GM11168 (cell line): ENCODE data around the gene DHPS.
"Not testable (repeated sequence)": the region's sequence is repeated elsewhere in the genome, so short reads cannot be mapped to it uniquely, and the experiment has no call there.

Source experiments
- in situ Hi-C: fragments of 300-500 bp; cut with MboI; formaldehyde crosslinking; loops from one replicate; pipeline ENCODE4 v1.12.0; 2022; ENCODE audit warnings: low sequenced_read_pairs; ENCODE audit not compliant: unreplicated experiment

The DHPS gene

GRCh38 chr19:12649941-12650340 is 31.7 kb downstream of the DHPS start:
- in situ Hi-C loops = no loop called here

GRCh38 chr19:12648088-12648487 is 33.6 kb downstream of the DHPS start:
- in situ Hi-C loops = no loop called here

GRCh38 chr19:12647490-12648071 is 34.1 kb downstream of the DHPS start:
- in situ Hi-C loops = no loop called here

DNA sequence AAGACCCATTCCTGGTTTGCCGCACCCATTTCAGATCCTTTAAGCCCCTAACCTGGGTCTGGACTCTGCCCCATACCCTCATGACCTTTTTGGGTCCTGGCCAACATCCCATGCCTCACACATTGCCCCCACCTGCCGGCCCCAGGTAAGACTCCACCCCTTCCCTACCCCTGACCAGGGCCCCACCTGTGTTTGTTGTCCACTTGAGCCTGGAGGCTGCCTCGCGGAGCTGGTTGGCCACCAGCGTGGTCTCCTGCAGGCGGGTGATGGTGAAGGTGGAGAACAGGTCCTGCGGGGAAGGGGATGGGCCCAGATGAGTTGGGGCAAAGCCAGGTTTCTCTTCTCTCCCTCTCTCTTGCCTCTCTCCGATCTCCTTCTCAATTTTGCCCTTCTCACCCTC is 34.6 kb downstream of the DHPS start:
- in situ Hi-C loops = no loop called here

DNA sequence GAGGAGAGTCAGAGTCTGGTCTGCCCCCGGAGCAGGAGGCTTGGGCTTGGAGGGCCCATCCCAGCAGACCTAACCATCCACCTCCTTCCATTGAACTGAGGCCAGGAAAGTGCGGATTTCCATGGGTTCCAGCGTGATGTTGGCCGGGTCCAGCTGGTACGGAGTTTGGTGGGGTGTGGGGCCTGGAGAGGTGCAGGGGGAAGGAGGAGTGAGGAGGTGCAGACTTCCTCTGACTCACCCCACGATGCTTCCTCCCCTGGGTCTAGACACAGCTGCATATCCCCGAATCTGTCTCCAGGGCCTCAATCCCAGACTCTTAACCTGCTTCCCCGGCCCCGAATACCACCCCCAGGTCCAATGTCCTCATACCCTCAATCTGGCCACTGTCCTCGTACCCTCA is 35.1 kb downstream of the DHPS start:
- in situ Hi-C loops = no loop called here

DNA sequence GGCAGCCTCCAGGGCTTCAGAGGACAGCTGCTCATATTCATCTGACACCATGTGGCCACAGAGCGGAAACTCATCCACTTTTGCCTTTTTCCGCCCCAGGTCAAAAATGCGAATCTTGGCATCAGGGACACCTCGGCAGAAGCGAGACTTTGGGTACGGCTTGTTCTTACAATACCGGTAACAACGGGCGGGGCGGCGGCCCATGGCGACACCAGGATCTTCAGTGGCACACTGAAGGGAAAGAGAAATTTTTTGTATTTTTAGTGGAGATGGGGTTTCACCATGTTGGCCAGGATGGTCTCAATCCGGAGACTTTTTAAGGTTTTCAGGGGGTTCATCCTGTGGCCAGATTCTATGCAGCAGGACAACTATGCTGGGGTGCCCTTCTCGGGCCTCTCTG is 38.0 kb downstream of the DHPS start:
- in situ Hi-C loops = not testable (repeated sequence)

GRCh38 chr19:12642506-12642905 is 39.2 kb downstream of the DHPS start:
- in situ Hi-C loops = no loop called here

GRCh38 chr19:12641456-12641855 is 40.2 kb downstream of the DHPS start:
- in situ Hi-C loops = no loop called here

DNA sequence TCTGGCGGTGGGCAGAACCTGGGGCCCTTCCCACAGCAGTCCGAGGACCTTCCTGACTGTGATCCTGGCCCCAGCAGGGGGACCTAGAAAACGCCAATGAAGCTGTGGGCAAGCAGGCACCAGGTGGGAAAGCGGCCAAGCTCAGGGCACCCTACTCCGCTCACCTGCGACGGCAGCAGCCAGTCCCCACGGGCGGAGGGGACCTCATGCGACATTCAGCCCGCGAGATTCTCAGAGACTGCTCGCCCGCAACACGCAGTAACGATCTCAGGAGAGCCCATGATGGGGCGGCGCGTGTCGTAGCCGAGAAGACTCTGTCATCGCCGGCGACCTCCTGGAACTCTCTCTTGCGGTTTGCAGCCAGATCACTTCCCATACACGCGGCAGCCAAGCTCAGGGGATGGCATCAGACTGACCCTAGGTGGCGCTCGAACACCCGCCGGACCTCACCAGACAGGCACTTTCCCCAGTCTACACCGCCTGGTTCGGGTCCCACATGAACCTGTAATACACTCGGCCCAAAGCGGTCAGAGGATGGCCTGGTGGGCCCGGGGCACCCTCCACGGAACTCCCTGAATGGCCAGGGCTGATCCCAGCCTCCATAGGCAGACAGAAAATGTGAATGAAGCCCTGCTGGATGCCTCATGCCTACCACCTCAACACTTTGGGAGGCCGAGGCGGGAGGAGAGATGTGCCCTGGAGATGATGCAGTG is 41.6 kb downstream of the DHPS start:
- in situ Hi-C loops = no loop called here

DNA sequence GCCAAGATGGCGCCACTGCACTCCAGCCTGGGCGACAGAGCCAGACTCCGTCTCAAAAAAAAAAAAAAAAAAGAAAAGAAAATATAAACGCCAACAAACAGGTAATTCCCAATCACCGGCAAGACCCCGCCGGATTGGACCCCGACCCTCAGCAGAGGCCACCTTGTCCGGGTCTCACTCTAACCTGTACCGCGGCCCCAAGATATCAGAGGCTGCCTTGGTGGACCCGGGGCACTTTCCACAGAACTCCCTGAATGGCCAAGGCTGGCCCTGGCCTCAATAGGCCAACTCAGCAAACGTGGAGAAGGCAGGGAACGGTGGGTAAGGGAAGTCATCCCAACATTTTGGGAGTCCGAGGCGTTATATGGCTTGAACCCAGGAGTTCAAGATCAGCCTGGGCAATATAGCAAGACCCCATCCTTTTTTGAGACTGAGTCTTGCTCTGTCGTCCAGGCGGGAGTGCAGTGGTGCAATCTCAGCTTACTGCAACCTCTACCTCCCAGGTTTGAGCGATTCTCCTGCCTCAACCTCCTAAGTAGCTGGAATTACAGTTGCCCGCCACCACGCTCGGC is 43.0 kb downstream of the DHPS start:
- in situ Hi-C loops = no loop called here

DNA sequence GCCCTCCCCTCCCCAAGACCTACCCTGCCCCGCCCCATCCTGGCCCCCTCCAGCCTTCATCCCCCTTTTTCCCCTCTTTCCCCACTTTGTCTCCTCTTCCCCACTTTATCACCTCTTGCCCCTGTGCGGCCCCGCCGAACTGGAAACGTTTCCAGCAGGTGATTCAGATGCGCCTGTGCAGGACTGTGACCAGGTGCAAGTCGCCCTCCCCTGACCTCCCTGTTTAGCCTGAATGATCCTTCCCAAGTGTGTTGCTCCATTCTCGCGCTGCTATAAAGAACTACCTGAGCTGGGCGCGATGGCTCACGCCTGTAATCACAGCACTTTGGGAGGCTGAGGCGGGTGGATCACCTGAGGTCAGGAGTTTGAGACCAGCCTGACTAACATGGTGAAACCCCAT is 45.0 kb downstream of the DHPS start:
- in situ Hi-C loops = no loop called here

DNA sequence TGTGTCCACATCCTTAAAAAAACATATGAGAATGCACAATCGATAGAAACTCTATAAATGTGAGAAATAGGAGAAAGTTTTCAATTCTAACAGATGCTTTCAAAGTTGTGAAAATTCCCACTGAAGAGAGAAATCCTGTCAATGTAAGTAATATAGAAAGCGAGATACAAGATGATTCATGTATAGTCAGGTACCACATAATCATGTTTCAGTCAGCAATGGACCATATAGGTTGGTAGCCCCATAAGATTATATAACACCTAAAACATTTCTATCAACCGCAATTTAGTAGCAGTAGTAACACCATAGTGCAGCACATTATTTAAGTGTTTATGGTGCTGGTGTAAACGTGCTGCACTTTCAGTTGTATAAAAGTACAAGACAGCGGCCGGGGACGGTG is 52.5 kb downstream of the DHPS start:
- in situ Hi-C loops = no loop called here

DNA sequence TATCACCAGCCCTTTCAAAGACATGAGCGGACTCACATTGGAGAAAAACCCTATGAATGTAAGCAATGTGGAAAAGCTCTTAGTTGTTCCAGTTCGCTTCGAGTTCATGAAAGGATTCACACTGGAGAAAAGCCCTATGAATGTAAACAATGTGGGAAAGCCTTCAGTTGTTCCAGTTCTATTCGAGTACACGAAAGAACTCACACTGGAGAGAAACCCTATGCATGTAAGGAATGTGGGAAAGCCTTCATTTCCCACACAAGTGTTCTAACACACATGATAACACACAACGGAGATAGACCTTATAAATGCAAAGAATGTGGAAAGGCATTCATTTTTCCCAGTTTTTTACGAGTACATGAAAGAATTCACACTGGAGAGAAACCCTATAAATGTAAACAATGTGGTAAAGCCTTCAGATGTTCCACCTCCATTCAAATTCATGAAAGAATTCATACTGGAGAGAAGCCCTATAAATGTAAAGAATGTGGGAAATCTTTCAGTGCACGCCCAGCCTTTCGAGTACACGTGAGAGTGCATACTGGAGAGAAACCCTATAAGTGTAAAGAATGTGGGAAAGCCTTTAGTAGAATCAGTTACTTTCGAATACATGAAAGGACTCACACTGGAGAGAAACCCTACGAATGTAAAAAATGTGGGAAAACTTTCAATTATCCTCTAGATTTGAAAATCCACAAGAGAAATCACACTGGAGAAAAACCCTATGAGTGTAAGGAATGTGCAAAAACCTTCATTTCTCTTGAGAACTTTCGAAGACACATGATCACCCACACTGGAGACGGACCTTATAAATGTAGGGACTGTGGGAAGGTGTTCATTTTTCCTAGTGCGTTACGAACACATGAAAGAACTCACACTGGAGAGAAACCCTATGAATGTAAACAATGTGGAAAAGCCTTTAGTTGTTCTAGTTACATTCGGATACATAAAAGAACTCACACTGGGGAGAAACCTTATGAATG is 53.3 kb downstream of the DHPS start:
- in situ Hi-C loops = no loop called here

DNA sequence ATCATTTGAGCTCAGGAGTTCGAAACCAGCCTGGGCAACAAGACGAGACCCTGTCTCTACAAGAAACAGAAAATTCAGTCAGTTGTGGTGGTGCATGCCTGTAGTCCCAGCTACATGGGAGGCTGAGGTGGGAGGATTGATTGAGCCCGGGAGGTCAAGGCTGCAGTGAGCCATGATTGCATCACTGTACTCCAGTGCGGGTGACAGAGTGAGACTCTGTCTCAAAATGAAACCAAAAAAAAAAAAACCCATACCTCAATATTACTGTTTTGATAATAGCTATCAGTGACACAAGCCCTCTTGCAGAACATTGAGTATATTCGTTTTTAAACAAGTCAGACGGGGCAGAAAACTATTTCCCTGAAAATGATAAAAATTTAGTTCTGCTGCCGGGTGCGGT is 54.7 kb downstream of the DHPS start:
- in situ Hi-C loops = no loop called here
